Small intestine (tissue), 7 donors: ENCODE data around the gene SORCS1. TPM values are rescaled to one million over a fixed set of nuclear protein-coding genes. Genes with fewer than 3 reads are reported as not detected.
A peak's percentile ranks its signal among the peaks of the same experiment; 100 is the strongest.

Experiments used
- DNase-seq, 2 donors: peaks; one replicate each; pipeline versions ENCODE4 v3.0.0 to v3.0.0-alpha.2; 2013
- FAIRE-seq: peaks from 2 replicates; lab custom pipeline; 2012; peaks lifted over from hg19 to GRCh38; lab: Jason Lieb, UNC
- H3K27ac ChIP-seq, 3 donors: one replicate each; pipeline ENCODE4 v1.5.1; 2013; ENCODE audit warnings: low read length in 2 of 3, mild to moderate bottlenecking in 2 of 3, control low read depth in 1 of 3, inconsistent platforms in 1 of 3, low read depth in 1 of 3, moderate library complexity in 1 of 3
- H3K27me3 ChIP-seq, 3 donors: one replicate each; pipeline ENCODE4 v1.6.1; 2013; ENCODE audit warnings: low read length in 3 of 3, inconsistent platforms in 1 of 3; ENCODE audit not compliant: control insufficient read depth in 3 of 3, insufficient read depth in 3 of 3
- H3K36me3 ChIP-seq, 3 donors: one replicate each; pipeline ENCODE4 v1.6.1; 2013; ENCODE audit warnings: low read length in 3 of 3, inconsistent platforms in 1 of 3, low read depth in 1 of 3, mild to moderate bottlenecking in 1 of 3, moderate library complexity in 1 of 3; ENCODE audit not compliant: control insufficient read depth in 3 of 3, insufficient read depth in 2 of 3
- H3K4me1 ChIP-seq, 3 donors: one replicate each; pipeline ENCODE4 v1.6.1; 2013; ENCODE audit warnings: low read length in 2 of 3, inconsistent platforms in 1 of 3, low read depth in 1 of 3, mild to moderate bottlenecking in 1 of 3, moderate library complexity in 1 of 3; ENCODE audit not compliant: control insufficient read depth in 3 of 3, insufficient read depth in 2 of 3
- H3K4me3 ChIP-seq, 3 donors: one replicate each; pipeline ENCODE4 v1.5.1; 2013; ENCODE audit warnings: low read length in 3 of 3, control low read depth in 1 of 3, inconsistent platforms in 1 of 3, low read depth in 1 of 3, mild to moderate bottlenecking in 1 of 3, moderate library complexity in 1 of 3
- H3K9me3 ChIP-seq, 2 donors: one replicate each; pipeline ENCODE4 v1.6.1; 2013; ENCODE audit warnings: low read depth in 1 of 2, low read length in 1 of 2; ENCODE audit not compliant: control insufficient read depth in 2 of 2, insufficient read depth in 1 of 2
- WGBS, 3 donors: extraction: QIAGEN DNeasy Blood & Tissue Kit; methylation state at CpG; one replicate each; pipeline ENCODE4 v1.1.7; 2013; 5-methylcytosine and 5-hydroxymethylcytosine counted together
- polyA plus RNA-seq, 4 donors: library from polyadenylated mRNA; stranded (reverse) in 3 of 4; unstranded in 1 of 4; fragments of 200-250 nt in 3 of 4; fragments of 120-200 nt in 1 of 4; gene quantifications; one replicate each; pipeline versions ENCODE4 v1.2.1 to v1.2.3, GENCODE V29; 2013
- donor health status: healthy with polysubstance abuse.
- donor health status: control.
- donor health status: control.
- donor health status: Bipolar disorder and iron deficiency.
- donor health status: healthy.

The SORCS1 gene
- polyA plus RNA-seq, 4 donors = under 0.01 to 1.4 (median 1.3) TPM; not detected in 1

DNA sequence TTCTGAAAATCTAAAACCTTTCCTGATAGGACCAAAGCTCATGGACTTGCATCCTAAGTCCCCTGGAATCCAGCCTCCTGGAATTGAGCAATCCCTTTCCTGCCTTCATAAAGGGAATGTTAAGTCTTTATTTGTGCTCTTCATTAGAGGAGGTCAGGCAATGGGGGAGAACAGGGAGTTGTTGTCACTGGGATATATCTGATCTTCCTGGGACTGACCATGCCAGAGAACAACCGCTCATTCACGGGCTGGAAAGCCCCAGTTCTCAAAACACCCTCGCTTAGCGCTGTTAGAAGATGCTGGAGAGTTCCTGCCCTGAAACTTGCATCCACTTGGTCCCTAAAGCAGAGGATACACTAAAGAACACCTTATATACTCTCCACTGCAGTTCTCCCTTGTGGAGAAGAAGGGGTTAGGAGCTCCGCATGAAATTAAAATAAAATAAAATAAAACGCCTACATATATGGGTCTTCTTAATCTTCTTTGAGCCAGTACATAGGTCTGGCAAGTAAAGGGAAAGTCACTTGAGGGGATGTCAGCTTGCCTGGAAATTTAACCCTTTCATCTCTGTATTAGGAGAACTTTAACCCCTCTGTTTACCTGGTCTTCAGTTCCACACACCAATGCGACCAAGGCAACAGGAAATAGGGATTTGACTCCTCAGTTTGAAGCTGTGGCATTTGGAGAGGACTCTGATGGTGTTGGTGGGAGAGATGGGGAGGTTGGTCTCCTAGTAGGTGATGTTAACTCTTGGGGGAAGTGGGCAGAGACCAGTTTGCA is 1.2 kb downstream of the SORCS1 start:
- Histone ChIP-seq H3K4me1 (no peaks in the 10 kb centered on the region), H3K4me3 (peak overlapping the region in 1 of 3 donors; percentile 37), H3K9me3 (no peaks in the 10 kb centered on the region), H3K27ac (no peak overlapping the region), H3K27me3 (peaks cover 8 to 29% (median 14%) of the 10 kb centered on the region in 3 donors), H3K36me3 (no peaks in the 10 kb centered on the region)
- DNase-seq (no peak), FAIRE-seq (no peak)
- 13 to 17% (median 16%) methylated on average over 7 of the region's 7 CpGs for WGBS, 3 donors

- Histone ChIP-seq H3K4me3 (no peak overlapping the region), H3K4me1 (no peaks in the 10 kb centered on the region), H3K36me3 (no peaks in the 10 kb centered on the region), H3K9me3 (no peaks in the 10 kb centered on the region), H3K27me3 (peaks cover 8 to 29% (median 12%) of the 10 kb centered on the region in 3 donors), H3K27ac (no peak overlapping the region)
- 41 to 52% (median 51%) methylated on average over 3 of the region's 3 CpGs for WGBS, 3 donors
- DNase-seq (no peak), FAIRE-seq (no peak)
Observed at GRCh38 chr10:107160866-107161265, 3.6 kb downstream of the SORCS1 start.

- Histone ChIP-seq H3K36me3 (no peaks in the 10 kb centered on the region), H3K4me1 (no peaks in the 10 kb centered on the region), H3K4me3 (no peak overlapping the region), H3K27ac (no peak overlapping the region), H3K9me3 (no peaks in the 10 kb centered on the region), H3K27me3 (peaks cover 8 to 20% (median 10%) of the 10 kb centered on the region in 3 donors)
- 73 to 86% (median 78%) methylated on average over 4 of the region's 4 CpGs for WGBS, 3 donors
- DNase-seq = no peak
- FAIRE-seq = no peak
Observed at GRCh38 chr10:107159871-107160270, 4.6 kb downstream of the SORCS1 start.

GRCh38 chr10:107157071-107157470 is 7.4 kb downstream of the SORCS1 start:
- H3K4me1 ChIP-seq = no peaks in the 10 kb centered on the region
- H3K9me3 ChIP-seq = peaks cover 0 to 5% of the 10 kb centered on the region in 2 donors
- no peaks in the 10 kb centered on the region for H3K36me3 ChIP-seq
- peaks cover 0 to 6% (median 2%) of the 10 kb centered on the region in 3 donors for H3K27me3 ChIP-seq
- H3K27ac ChIP-seq = no peak overlapping the region
- DNase-seq (no peak), FAIRE-seq (no peak)
- no peak overlapping the region for H3K4me3 ChIP-seq
- 36 to 71% (median 52%) methylated on average over 1 of the region's 1 CpG for WGBS, 3 donors

- peaks cover 0 to 13% of the 10 kb centered on the region in 2 donors for H3K9me3 ChIP-seq
- H3K27ac ChIP-seq = no peak overlapping the region
- WGBS, 3 donors = 90 to 100% (median 95%) methylated on average over 1 of the region's 1 CpG
- no peak overlapping the region for H3K4me3 ChIP-seq
- H3K27me3 ChIP-seq = no peaks in the 10 kb centered on the region
- DNase-seq = no peak
- no peaks in the 10 kb centered on the region for H3K4me1 ChIP-seq
- no peak for FAIRE-seq
- no peaks in the 10 kb centered on the region for H3K36me3 ChIP-seq
Observed at GRCh38 chr10:107152087-107152486, 12.4 kb downstream of the SORCS1 start.

- WGBS, 3 donors = 87 to 90% (median 88%) methylated on average over 6 of the region's 6 CpGs
Observed at GRCh38 chr10:107148906-107149305, 15.6 kb downstream of the SORCS1 start.

GRCh38 chr10:107144490-107144889 is 20.0 kb downstream of the SORCS1 start:
- H3K27me3 ChIP-seq = no peaks in the 10 kb centered on the region
- 41 to 45% (median 43%) methylated on average over 4 of the region's 4 CpGs for WGBS, 3 donors
- no peak for FAIRE-seq

More at GRCh38 chr10:107148906-107149305, 15.6 kb downstream of the SORCS1 start:
- Histone ChIP-seq H3K4me3 (no peak overlapping the region), H3K9me3 (peaks cover 0 to 13% of the 10 kb centered on the region in 2 donors), H3K27ac (no peak overlapping the region), H3K4me1 (no peaks in the 10 kb centered on the region), H3K27me3 (no peaks in the 10 kb centered on the region), H3K36me3 (no peaks in the 10 kb centered on the region)
- no peak for DNase-seq
- no peak for FAIRE-seq

GRCh38 chr10:107141524-107142061 is 22.9 kb downstream of the SORCS1 start:
- no peak for FAIRE-seq
- 49 to 78% (median 73%) methylated on average over 2 of the region's 2 CpGs for WGBS, 3 donors
- H3K27ac ChIP-seq = no peak overlapping the region
- no peaks in the 10 kb centered on the region for H3K27me3 ChIP-seq
- H3K4me1 ChIP-seq = no peaks in the 10 kb centered on the region
- no peaks in the 10 kb centered on the region for H3K36me3 ChIP-seq
- DNase-seq = no peak
- no peaks in the 10 kb centered on the region for H3K9me3 ChIP-seq
- no peak overlapping the region for H3K4me3 ChIP-seq

More at GRCh38 chr10:107144490-107144889, 20.0 kb downstream of the SORCS1 start:
- no peaks in the 10 kb centered on the region for H3K4me1 ChIP-seq
- no peak overlapping the region for H3K27ac ChIP-seq
- no peaks in the 10 kb centered on the region for H3K36me3 ChIP-seq
- DNase-seq = peak in 1 of 2 donors; percentile 14
- H3K4me3 ChIP-seq = no peak overlapping the region
- no peaks in the 10 kb centered on the region for H3K9me3 ChIP-seq
